SH-SY5Y (cell line): ENCODE results near the gene PKP3.

Experiments
- GATA2 ChIP-seq: IDR thresholded peaks from 2 replicates; pipeline ENCODE4 v1.6.1; 2011; ENCODE audit warnings: mild to moderate bottlenecking, low read depth, low read length
- GATA3 ChIP-seq: IDR thresholded peaks from 2 replicates; pipeline ENCODE4 v1.6.1; 2011; ENCODE audit warnings: low read depth, mild to moderate bottlenecking, low read length, moderate library complexity

PKP3 gene

DNA sequence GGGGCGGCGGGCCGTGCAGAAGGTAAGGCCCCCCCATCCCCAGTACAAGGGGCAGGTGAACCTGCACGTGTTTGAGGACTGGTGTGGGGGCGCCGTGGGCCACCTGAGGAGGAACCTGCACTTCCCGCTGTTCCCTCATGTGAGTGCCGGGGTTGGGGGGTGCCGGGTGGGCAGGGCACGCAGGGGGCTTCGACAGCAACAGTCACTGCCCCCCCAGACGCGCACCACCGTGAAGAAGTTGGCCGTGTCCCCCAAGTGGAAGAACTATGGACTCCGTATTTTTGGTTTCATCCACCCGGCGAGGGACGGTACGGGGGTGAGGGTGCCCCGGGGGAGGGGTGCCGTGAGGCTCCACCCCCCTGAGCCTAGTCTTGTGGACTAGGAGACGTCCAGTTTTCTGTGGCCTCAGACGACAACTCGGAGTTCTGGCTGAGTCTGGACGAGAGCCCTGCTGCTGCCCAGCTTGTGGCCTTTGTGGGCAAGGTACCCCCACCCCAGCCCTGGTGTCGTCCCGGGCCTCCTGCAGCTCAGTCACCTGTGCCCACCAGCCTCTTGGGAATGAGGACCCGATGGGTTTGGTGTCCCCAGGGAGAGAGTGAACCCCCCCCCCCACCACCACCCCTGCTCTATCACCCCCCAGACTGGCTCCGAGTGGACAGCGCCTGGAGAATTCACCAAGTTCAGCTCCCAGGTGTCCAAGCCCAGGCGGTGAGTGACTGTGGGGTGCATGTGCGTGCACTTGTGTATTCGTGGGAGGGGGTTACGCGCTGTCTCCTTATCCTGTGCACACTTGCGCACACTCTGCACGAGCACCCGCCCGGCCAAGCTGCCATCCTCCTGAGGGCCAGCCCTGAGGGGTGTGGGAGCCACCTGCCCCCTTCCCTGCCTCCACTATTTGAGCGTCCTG is 20.9 kb upstream of the PKP3 start:
- TF ChIP-seq GATA3 (no peak), GATA2 (no peak)

DNA sequence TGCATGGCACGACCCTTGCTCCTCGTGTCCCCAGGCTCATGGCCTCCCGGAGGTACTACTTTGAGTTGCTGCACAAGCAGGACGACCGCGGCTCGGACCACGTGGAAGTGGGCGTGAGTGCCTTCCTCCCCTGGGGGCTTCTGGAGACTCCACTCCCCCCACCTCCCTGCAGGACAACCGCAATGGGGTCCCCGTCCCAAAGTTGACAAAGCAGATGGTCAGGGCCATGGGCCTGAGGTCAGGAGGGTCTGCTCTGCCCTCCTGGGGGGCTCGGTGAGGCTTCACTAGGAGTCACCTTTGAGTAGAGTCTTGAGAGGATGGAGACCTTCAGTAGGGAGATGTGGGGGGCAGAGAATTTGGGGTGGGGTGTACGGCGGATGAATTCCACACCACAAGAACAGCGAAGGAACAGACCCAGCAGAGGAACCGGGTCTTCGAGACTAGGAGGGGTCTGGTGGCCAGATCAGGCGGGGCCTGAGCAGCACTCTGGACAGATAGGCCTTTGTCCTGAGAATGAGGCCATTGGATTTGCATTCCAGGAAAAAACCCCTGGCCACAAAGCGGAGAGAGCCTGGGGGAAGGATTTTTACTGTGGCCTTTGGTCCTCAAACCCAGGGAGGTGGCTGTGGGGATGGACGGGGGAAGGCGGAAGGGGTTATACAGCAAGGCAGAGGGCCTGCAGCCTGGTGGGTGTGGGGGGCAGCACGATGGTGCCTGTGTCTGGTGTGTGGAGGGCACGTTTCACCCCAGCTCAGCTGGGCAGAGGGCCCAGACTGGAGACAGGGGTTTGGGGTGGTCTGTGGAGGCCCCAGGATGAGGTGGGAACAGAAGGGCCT is 20.1 kb upstream of the PKP3 start:
- TF ChIP-seq GATA2, result no peak
- TF ChIP-seq GATA3, result no peak

DNA sequence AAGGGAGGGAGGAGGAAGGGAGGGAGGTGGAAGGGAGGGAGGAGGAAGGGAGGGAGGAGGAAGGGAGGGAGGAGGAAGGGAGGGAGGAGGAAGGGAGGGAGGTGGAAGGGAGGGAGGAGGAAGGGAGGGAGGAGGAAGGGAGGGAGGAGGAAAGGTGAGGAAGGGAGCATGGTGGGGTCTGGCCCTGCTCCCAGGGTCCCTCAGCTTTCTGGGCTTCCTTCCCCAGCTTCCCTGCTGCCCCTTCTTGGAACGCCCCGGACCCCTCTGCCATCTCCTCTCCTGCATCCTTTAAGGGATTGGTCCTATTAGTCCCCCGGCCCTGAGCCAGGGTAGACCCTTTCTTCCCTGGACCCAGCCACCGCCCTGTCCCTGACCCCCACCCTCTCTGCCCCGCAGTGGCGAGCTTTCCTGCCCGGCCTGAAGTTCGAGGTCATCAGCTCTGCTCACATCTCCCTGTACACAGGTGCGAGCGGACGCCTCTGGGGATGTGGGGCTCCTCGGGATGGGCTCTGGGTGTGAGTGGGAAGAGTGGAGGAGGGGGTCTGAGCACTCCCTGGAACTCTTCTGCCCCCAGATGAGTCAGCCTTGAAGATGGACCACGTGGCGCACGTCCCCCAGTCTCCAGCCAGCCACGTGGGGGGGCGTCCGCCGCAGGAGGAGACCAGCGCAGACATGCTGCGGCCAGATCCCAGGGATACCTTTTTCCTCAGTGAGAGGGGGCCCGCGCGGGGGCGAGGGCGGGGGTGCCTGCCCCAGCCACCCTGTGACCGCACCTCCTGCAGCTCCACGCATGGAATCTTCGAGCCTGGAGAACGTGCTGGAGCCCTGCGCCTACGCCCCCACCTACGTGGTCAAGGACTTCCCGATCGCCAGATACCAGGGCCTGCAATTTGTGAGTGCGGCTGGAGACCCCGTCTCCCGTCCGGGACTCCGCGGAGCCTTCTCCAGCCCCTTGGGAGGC is 18.7 kb upstream of the PKP3 start:
- TF ChIP-seq GATA2 (no peak), GATA3 (no peak)

- TF ChIP-seq GATA3 (no peak), GATA2 (no peak)
Measured at GRCh38 chr11:376531-377173, 17.4 kb upstream of the PKP3 start.

DNA sequence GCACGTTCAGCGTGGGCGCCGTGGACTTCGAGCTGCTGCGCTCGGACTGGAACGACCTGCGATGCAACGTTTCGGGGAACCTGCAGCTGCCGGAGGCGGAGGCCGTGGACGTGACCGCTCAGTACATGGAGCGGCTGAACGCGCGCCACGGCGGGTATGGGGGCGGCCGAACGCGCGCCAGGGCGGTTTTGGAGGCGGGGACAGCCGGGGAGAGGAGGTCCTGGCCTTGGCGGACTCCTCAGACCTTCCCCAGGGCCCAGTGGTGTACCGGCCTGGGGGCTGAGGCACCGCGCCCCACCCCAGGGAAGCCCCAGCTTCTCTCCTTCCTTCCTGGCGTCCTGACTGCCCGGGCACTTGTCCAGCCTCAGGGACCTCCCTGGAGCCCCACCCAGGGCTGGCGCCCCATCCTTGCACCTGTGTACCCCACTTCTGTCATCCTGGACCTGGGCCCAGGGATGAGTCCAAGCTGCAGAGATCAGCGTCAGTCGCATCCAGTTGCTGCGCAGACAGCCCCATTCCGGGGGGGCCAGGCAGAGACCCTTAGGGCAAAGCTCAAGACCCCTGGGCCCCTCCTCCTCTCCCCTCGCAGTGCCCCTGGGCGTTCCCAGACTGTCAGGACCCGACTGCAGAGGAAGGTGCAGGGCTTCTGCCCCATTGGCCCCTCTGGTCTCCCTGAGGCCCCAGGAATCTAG is 16.7 kb upstream of the PKP3 start:
- TF ChIP-seq GATA3 (no peak), GATA2 (no peak)

- TF ChIP-seq GATA2 (no peak), GATA3 (no peak)
Measured at GRCh38 chr11:377883-378500, 16.0 kb upstream of the PKP3 start.

GRCh38 chr11:379205-380094 is 14.6 kb upstream of the PKP3 start:
- TF ChIP-seq GATA2 (no peak), GATA3 (no peak)

GRCh38 chr11:380095-380480 is 13.9 kb upstream of the PKP3 start:
- TF ChIP-seq GATA2 (no peak), GATA3 (no peak)

DNA sequence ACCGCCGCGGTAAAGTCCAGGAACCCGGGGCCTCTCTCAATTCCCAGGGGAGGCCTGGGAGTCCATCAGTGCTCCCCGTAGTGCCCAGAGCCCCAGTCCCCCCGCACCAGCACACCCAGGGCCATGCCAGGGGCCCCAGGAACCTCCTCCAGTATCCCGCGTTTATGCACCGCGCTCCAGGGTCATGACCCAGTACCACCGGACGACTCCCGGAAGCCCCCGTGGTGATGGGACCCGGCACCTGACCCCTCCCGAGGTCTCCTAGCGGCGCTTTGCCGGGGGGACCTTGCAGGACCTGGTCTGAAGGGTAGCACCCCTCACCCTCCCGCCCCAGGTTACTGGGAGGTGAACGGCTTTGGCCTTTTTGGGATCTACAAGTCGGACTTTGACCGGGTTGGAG is 13.5 kb upstream of the PKP3 start:
- TF ChIP-seq GATA3, result no peak
- no peak for TF ChIP-seq GATA2

- TF ChIP-seq GATA2 (no peak), GATA3 (no peak)
Measured at GRCh38 chr11:380996-381395, 13.0 kb upstream of the PKP3 start.

- TF ChIP-seq GATA2, result no peak
- TF ChIP-seq GATA3, result no peak
Measured at GRCh38 chr11:381501-382072, 12.4 kb upstream of the PKP3 start.
